Ovary (tissue), 9 donors: Measurements from ENCODE around the gene RHPN2. TPM values are rescaled to one million over a fixed set of nuclear protein-coding genes. Genes with fewer than 3 reads are reported as not detected.
"Not testable (repeated sequence)": the region's sequence is repeated elsewhere in the genome, so short reads cannot be mapped to it uniquely, and the experiment has no call there.

Experiments
- DNase-seq, 5 donors: peaks; one replicate each; pipeline ENCODE4 v3.0.0-alpha.2; 2019 to 2020
- H3K27ac ChIP-seq, 2 donors: fragments of 200-600 bp; one replicate each; pipeline versions ENCODE4 v1.5.1 to v1.8.0; 2019 to 2022
- H3K27me3 ChIP-seq: fragments of 200-600 bp; one replicate; pipeline ENCODE4 v1.8.0; 2022
- H3K36me3 ChIP-seq: fragments of 200-600 bp; sonication (generic); one replicate; pipeline ENCODE4 v1.5.1; 2019
- H3K4me1 ChIP-seq: one replicate; pipeline ENCODE4 v1.8.1; 2013; ENCODE audit warnings: mild to moderate bottlenecking, moderate library complexity; ENCODE audit not compliant: insufficient read depth
- H3K4me3 ChIP-seq: fragments of 200-600 bp; sonication (generic); one replicate; pipeline ENCODE4 v1.5.1; 2017
- H3K9me3 ChIP-seq, 2 donors: fragments of 200-600 bp in 1 of 2; sonication (generic) in 1 of 2; one replicate each; pipeline versions ENCODE4 v1.5.1 to v1.8.1; 2013 to 2019; ENCODE audit warnings: mild to moderate bottlenecking in 1 of 2, moderate library complexity in 1 of 2
- CTCF ChIP-seq, 3 donors: fragments of 450-650 bp in 2 of 3; fragments of 200-600 bp in 1 of 3; IDR thresholded peaks; one replicate each; pipeline versions ENCODE4 v1.5.1 to v1.8.0; 2016 to 2022; ENCODE audit warnings: antibody characterized with exemption in 3 of 3, mild to moderate bottlenecking in 1 of 3
- EP300 ChIP-seq: sonication (generic); formaldehyde crosslinking; IDR thresholded peaks from one replicate; pipeline ENCODE4 v1.6.1; 2017; ENCODE audit warnings: antibody characterized with exemption
- POLR2A ChIP-seq: fragments of 450-650 bp; IDR thresholded peaks from one replicate; pipeline ENCODE4 v1.6.1; 2017; ENCODE audit warnings: antibody characterized with exemption, mild to moderate bottlenecking, moderate library complexity
- WGBS, 3 donors: extraction: QIAGEN DNeasy Blood & Tissue Kit in 1 of 3; methylation state at CpG; one replicate each; pipeline versions ENCODE4 v1.1.5 to v1.1.7; 2013 to 2017; 5-methylcytosine and 5-hydroxymethylcytosine counted together
- intact Hi-C, 4 donors: fragments of 100-400 bp; cut with DNase I; formaldehyde crosslinking; loops; one replicate each; pipeline versions ENCODE4 v1.11.0 to v1.15.1; 2022 to 2023
- polyA plus RNA-seq, 2 donors: library from polyadenylated mRNA; stranded (reverse); fragments of 200-250 nt in 1 of 2; fragments of 350-450 nt in 1 of 2; fragmentation: Illumina TruSeq in 1 of 2; extraction: RNeasy Lipid Tissue Mini Kit (QIAGEN cat#74804) in 1 of 2; gene quantifications; one replicate each; pipeline ENCODE4 v1.2.3, GENCODE V29; 2013 to 2014
- total RNA-seq, 7 donors: library from RNA; depleted of rRNA in 2 of 7; stranded (reverse); fragments of >200 nt in 2 of 7; fragmentation: NEBNext Ultra II Directional in 3 of 7; extraction: Animal tissue kit (Norgen Biotek cat#: 25700) in 3 of 7; gene quantifications; one replicate each; pipeline versions ENCODE4 v1.1.0 to v1.2.4, GENCODE V29; 2016 to 2023
- donor health status: DM: no; HTN: no; CAD: no; lungs with moderate emphysema.
- donor health status: DM: no; HTN: no; CAD: no.
- donor health status: Bipolar disorder and iron deficiency.
- donor health status: DM: yes; HTN: yes; CAD: no.
- donor health status: DM: no; HTN: no; CAD: no.
- donor health status: DM: yes; HTN: yes; CAD: no.

Gene RHPN2
- total and polyA plus RNA-seq, 9 donors = 1.3 to 47.9 (median 3.8) TPM

DNA sequence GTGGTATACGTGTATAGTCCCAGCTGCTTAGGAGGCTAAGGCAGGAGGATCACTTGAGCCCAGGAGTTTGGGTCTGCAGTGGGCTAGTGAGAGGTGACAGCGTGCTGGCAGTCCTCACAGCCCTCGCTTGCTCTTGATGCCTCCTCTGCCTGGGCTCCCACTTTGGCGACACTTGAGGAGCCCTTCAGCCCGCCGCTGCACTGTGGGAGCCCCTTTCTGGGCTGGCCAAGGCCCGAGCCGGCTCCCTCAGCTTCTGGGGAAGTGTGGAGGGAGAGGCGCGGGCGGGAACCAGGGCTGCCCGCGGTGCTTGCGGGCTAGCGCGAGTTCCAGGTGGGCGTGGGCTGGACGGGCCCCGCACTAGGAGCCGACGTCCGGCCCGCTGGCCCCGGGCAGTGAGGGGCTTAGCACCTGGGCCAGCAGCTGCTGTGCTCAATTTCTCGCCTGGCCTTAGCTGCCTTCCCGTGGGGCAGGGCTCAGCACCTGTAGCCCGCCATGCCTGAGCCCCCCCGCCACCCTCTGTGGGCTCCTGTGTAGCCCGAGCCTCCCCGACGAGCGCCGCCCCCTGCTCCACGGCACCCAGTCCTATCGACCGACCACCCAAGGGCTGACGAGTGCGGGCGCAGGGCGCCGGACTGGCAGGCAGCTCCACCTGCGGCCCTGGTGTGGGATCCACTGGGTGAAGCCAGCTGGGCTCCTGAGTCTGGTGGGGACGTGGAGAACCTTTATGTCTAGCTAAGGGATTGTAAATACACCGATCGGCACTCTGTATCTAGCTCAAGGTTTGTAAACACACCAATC lies 28.1 kb downstream of the RHPN2 start:
- DNase-seq, H3K9me3 ChIP-seq, H3K4me3 ChIP-seq, H3K36me3 ChIP-seq, H3K27me3 ChIP-seq, intact Hi-C loops, H3K27ac ChIP-seq, H3K4me1 ChIP-seq: not testable (repeated sequence)
- 94 to 95% (median 95%) methylated on average over 45 of the region's 45 CpGs for WGBS, 3 donors

- Histone ChIP-seq H3K27me3 (no peaks in the 10 kb centered on the region), H3K27ac (no peak overlapping the region), H3K9me3 (no peaks in the 10 kb centered on the region), H3K36me3 (no peaks in the 10 kb centered on the region), H3K4me1 (no peaks in the 10 kb centered on the region), H3K4me3 (no peak overlapping the region)
- intact Hi-C loops = no loop called here
- TF ChIP-seq POLR2A = no peak
- no peak for DNase-seq
- 83 to 89% (median 85%) methylated on average over 10 of the region's 10 CpGs for WGBS, 3 donors
Observed at GRCh38 chr19:33035461-33035860, 29.2 kb downstream of the RHPN2 start.

- Histone ChIP-seq H3K9me3 (no peaks in the 10 kb centered on the region), H3K27ac (no peak overlapping the region), H3K36me3 (no peaks in the 10 kb centered on the region), H3K4me3 (no peak overlapping the region), H3K27me3 (no peaks in the 10 kb centered on the region), H3K4me1 (no peaks in the 10 kb centered on the region)
- 78 to 84% (median 80%) methylated on average over 8 of the region's 8 CpGs for WGBS, 3 donors
- TF ChIP-seq CTCF (IDR thresholded peaks at IDR 0.05) (no peak), EP300 (no peak), POLR2A (no peak)
- intact Hi-C loops = no loop called here
- DNase-seq = no peak
Observed at GRCh38 chr19:33032218-33032781, 32.4 kb downstream of the RHPN2 start.

GRCh38 chr19:33029746-33030303 lies 34.9 kb downstream of the RHPN2 start:
- H3K27ac ChIP-seq = no peak overlapping the region
- no peaks in the 10 kb centered on the region for H3K27me3 ChIP-seq
- WGBS, 3 donors = 89 to 94% (median 94%) methylated on average over 9 of the region's 9 CpGs
- intact Hi-C loops = no loop called here
- H3K36me3 ChIP-seq = no peaks in the 10 kb centered on the region
- no peak for DNase-seq
- H3K4me3 ChIP-seq = no peak overlapping the region
- TF ChIP-seq POLR2A = no peak
- no peak for TF ChIP-seq CTCF (IDR thresholded peaks at IDR 0.05)
- TF ChIP-seq EP300 = no peak
- H3K4me1 ChIP-seq = no peaks in the 10 kb centered on the region
- H3K9me3 ChIP-seq = no peaks in the 10 kb centered on the region

- H3K9me3 ChIP-seq, H3K4me3 ChIP-seq, H3K4me1 ChIP-seq, intact Hi-C loops, H3K27ac ChIP-seq, DNase-seq, H3K36me3 ChIP-seq, H3K27me3 ChIP-seq: not testable (repeated sequence)
- 86 to 97% (median 89%) methylated on average over 5 of the region's 5 CpGs for WGBS, 3 donors
Observed at GRCh38 chr19:33026602-33027001, 38.1 kb downstream of the RHPN2 start.

- H3K27me3 ChIP-seq, H3K4me1 ChIP-seq, DNase-seq, H3K4me3 ChIP-seq, H3K9me3 ChIP-seq, H3K36me3 ChIP-seq, intact Hi-C loops, H3K27ac ChIP-seq: not testable (repeated sequence)
- 84 to 89% (median 85%) methylated on average over 12 of the region's 12 CpGs for WGBS, 3 donors
Observed at GRCh38 chr19:33025468-33026238, 39.0 kb downstream of the RHPN2 start.
